Stimulated activated CD8-positive, alpha-beta memory T cell treated with anti-CD3 and anti-CD28 coated beads, Interleukin-15, amount 100 ng/mL, for 24 hours (primary cell): Measurements from ENCODE around the gene FOXO6.

Experiments
- DNase-seq: peaks from one replicate; pipeline ENCODE4 v3.0.0-alpha.2; 2020; ENCODE audit warnings: low read depth

Gene FOXO6

DNA sequence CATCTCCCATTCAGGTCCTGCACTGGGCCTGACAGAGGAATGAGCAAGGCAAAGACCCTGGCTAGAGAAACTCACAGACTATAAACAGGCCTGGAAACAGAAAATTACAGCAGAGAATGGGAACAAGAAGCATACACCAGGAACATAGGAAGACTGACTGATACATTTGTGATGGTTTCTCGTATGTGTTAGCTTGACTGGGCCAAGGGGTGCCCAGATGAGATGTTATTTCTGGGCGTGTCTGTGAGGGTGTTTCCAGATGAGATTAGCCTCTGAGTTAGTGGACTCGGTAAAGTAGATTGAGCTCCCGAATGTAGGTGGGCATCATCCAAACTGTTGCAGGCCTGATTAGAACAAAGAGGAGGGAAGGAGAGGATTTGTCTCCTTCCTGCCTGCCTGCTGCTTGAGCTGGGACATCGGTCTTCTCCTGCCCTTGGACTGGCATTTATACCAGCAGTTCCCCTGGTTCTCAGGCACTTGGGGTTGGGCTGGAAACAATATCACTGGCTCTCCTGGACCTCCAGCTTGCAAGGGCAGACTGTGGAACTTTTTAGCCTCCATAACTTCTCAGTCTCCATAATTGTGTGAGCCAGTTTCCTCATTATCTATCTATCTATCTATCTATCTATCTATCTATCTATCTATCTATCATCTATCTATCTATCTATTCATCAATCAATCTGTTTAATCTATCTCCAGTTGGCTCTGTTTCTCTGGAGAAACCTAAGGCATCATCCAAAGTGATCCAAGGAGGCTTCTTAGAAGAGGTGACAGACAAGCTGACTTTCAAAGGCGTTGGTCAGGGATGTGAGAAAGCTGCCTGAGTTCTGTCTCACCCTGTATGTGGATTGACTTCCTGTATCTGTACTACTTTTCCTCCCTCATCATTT is 9.7 kb upstream of the FOXO6 start:
- no peak for DNase-seq

- DNase-seq = no peak
Measured at GRCh38 chr1:41353744-41354143, 7.5 kb upstream of the FOXO6 start.

- no peak for DNase-seq
Measured at GRCh38 chr1:41354956-41355355, 6.3 kb upstream of the FOXO6 start.

DNA sequence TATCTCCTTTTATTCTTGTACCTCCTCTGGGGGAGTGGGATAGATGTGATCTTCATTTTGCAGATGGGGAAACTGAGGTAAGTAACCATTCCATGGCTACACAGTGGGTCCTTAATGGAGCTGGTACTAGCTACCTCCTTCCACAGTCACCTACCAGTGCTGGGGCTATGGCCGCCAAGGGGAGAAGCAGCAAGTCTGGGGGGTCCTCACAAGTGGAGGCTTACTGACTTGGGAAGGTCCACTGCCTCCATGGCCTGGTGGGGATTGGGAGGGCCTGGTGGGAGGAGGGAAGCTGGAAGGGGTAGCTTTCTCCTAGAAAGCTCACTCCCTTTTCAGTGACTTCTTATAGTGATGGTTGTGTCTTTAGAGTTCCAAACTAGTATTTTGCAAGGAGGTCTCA is 5.9 kb upstream of the FOXO6 start:
- DNase-seq = no peak

DNA sequence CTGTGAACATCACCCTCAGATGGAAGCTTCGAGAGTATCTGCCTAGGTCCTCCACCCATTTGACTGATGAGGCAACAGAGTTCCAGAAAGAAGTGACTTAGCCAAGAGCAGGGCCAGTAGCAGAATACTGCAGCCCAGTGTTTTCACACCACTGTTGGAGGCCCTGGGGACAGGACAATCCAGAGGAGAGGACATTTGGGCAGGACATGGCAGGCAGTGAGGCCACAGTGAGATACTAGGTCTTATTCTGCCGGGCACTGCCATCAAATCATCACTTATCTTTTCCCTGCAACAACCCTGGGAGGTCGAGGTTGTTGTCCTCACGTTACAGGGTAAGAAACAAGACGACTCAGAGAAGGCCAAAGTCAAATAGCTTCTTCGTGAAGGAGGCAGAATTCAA is 5.5 kb upstream of the FOXO6 start:
- no peak for DNase-seq

DNA sequence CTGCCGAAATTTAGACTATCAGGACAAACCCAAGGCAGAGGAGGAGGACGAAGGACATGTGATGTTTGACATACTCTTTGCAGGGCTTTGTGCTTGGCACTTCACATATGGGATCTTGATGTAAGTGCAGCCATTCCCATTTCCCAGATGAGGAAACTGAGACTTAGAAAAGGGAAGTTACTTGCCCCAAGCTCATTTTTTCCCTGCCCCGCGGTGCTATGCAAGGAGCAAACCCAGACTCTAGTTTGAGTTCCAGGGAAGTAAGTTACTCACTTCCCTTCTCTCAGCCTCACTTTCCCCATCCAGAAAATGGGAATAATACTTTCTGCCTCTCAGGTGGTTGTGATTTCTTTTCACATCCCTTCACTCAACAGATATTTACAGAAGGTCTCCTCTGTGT is 4.5 kb upstream of the FOXO6 start:
- DNase-seq = no peak

GRCh38 chr1:41357451-41358101 is 3.7 kb upstream of the FOXO6 start:
- DNase-seq = no peak

DNA sequence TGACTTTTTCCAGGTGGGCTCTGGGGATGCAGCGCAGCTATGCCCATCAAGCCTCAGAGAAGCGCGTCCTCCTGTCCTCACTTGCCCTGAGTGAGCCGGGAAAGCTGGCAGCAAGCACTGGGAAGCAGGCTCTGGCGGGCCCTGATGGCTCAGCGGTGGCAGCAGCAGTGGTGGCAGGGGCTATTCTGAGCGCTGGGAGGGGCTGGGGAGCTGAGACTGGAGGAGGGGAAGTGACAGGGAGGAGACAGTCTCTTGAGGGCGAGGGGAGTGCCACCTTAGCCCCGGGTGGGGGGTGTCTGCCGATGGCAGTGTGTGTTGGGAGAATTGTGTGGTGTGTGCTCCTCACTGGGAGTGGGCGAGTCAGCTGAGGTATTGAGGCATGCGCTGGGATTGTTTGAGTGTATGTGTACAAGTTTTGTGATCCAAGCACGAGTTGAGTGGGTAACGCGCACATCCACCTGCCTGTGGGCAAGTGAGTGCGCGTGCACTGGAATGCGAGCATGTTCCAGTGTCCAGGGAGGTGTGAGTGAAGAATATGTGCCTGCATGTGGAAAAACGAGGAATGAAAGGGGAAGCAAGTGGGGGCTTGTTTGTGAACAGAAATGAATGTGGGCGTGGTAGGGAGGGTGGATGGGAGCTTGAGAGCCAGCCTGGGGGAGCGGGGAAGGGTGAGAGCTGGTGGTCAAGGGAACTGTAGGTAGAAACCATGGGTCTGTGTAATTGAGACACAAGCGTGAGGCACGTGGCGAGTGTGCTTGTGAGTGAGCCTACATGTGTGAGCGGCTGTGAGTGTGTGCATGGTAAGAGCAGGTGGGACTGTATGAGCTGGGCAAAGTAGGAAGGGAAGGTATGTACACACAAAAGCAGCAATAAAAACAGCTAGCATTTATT is 2.9 kb upstream of the FOXO6 start:
- no peak for DNase-seq

DNA sequence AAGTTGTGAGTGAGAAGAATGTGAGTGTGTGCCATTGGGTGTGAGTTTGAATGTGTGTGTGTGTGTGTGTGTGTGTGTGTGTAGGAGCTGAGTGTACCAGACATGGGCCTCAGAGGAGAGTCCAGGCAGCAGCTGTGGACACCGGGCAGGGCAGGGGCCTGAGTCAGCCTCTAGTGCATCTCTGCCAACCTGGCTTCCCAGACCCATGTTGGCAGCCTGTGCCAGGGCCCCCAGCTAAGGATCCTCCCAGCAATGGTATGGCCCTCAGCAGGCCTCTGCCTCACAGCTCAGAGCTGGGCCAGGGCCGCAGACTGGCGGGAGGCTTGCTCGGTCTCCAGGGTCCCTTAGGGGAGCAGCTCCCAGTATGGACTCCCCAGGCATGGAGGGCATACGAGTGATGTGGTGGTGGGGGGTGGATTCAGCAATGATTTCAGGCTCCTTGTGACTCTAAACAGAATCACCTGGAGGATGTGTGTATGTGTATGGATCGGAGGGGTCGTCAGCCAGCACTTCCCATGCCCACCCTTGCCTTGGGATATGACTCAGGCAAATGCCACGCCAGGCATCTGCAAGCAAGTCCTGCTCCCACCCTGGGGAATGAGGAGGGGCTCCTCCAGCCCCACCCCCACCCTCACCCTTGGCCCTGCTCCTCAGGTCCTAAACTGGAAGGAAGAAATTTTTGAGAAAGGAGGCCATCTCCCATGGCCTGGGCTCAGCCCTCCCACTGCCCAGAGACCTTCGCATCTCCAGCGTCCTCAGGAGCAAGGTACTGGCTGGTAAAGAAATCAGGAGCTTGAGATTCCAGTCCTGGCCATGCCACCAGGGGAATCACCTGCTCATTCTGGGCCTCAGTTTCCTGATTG is 1.8 kb upstream of the FOXO6 start:
- no peak for DNase-seq

DNA sequence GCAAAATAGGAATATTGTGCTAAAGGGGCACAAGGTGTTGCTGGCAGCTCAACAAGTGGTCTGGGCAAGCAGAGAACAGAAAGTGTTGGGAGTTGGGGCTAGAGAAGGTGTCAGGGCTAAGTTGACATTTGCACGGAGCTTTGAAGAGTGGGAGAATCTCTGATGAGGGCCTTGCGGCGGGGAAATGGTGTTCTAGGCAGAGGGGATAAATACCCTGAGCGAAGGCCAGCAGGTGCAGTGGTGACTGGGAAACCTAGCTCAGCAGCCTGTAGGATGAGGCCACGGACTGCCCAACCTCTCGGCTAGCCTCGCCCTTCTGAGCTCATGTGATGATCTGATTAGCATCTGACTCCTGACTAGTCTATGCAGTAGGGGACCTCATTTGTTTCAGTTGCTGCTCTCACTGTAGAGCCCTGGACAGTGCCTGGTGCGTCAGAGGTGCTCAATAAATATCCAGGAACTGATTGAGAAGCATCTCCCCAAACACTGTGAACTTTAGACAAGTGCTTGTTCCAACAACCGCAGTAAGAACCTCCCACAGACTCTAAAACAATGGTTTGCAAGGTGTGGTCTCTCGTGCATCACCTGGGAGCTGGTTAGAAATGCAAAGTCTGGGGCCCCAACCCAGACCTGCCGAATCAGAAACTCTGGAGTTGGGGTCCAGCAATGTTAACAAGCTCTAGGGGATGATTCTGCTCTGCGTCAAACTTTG is 1.0 kb upstream of the FOXO6 start:
- DNase-seq = no peak

DNA sequence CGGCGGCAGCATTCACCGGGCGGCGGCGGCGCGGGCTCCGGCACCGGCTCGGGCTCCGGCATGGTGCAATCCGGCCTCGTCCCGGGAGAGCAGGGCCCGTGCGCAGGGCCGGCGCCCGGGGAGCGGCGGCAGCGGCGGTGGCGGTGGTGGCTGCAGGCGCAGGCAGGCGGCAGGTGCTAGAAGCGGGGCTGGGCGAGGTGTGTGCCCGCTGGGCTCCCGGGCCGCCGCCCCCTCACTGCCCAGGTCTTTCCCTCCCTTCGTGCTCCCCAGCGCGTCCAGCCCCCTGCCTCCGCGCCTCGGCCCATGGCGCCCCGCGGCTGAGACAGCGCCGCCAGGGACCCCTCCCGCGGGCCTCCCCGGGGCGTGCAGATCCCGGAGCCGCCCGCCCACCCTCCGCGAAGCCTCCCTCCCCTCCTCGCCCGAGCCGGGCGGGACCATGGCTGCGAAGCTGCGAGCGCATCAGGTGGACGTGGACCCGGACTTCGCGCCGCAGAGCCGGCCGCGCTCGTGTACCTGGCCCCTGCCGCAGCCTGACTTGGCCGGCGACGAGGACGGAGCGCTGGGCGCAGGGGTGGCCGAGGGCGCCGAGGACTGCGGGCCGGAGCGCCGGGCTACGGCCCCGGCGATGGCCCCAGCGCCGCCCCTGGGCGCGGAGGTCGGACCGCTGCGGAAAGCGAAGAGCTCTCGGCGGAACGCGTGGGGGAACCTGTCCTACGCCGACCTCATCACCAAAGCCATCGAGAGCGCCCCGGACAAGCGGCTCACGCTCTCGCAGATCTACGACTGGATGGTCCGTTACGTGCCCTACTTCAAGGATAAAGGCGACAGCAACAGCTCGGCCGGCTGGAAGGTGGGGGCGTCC is 492 bp downstream of the FOXO6 start:
- no peak for DNase-seq

- no peak for DNase-seq
Measured at GRCh38 chr1:41362357-41362721, 1.1 kb downstream of the FOXO6 start.

- DNase-seq = no peak
Measured at GRCh38 chr1:41362749-41363590, 1.7 kb downstream of the FOXO6 start.

DNA sequence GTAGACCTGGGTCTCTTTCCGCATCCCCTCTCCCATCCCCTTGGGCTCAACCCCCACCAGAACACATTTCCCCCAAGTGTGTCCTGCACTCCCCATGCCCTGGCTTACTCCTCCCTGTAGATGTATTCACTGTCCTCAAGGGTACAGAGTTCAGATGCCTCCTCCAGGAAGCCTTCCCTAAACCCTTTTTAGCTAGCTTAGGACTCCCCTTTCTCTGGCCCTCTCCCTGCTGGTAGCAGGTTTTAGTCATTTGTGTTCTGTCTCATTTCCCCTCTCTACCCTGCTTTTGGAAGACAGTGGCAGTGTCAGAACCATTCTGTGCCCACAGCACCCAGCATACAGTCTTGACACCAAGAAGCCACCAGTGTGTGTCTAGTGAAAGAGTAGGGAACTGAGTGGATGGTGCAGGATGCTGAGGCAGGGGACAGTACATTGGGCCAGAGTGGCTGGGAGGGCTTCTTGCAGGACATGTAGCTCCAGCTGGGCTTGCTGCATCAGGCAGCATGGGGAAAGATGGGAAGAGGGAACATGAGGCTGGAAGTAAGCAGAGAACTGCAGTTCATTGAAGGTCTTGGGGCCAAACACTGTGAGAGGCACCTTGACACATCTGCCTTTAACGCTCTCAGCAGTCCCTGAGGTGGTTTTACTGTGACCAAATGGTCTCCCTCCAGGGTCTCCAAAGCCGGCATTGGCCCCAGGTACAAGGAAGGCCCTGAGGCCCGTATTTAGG is 2.5 kb downstream of the FOXO6 start:
- DNase-seq = no peak

- no peak for DNase-seq
Measured at GRCh38 chr1:41364442-41365319, 3.4 kb downstream of the FOXO6 start.

- DNase-seq = no peak
Measured at GRCh38 chr1:41365320-41365633, 4.0 kb downstream of the FOXO6 start.

- no peak for DNase-seq
Measured at GRCh38 chr1:41365772-41366454, 4.7 kb downstream of the FOXO6 start.
